ENCODE results near the gene GJA9. TPM values are rescaled to one million over a fixed set of nuclear protein-coding genes. Genes with fewer than 3 reads are reported as not detected.

The GJA9 gene
- total and polyA plus RNA-seq, 2 of the 8 experiments (the other 6 are each of a cell fraction or from before 2014, with no cell fraction given) = not detected

- no peak for TF ChIP-seq NANOG (IDR thresholded peaks at IDR 0.05; ENCODE audit: insufficient read depth, low read depth, low read length, poor library complexity, severe bottlenecking)
- TF ChIP-seq CTBP2 (IDR thresholded peaks at IDR 0.05; ENCODE audit: borderline replicate concordance, insufficient read depth, insufficient read length, low read length) = no peak
- TF ChIP-seq TBP (IDR thresholded peaks at IDR 0.05; ENCODE audit: low read depth, low read length) = no peak
Measured at GRCh38 chr1:38899560-38899959, 18.2 kb upstream of the GJA9 start (continued).
